Skin epidermis (tissue), 12 donors: ENCODE measurements around the gene ART3.
"Not testable (repeated sequence)": the region's sequence is repeated elsewhere in the genome, so short reads cannot be mapped to it uniquely, and the experiment has no call there.

Source experiments
- H3K27ac ChIP-seq, 21 experiments: fragments of 200-600 bp; sonication (generic) in 11 of 21; one replicate each; pipeline ENCODE4 v1.5.0; 2020; ENCODE audit warnings: mild to moderate bottlenecking in 3 of 21, inconsistent platforms in 2 of 21, moderate library complexity in 2 of 21
- H3K4me3 ChIP-seq, 7 experiments: fragments of 200-600 bp; sonication (generic) in 2 of 7; one replicate each; pipeline ENCODE4 v1.5.0; 2020; ENCODE audit warnings: inconsistent platforms in 2 of 7, mild to moderate bottlenecking in 2 of 7, moderate library complexity in 1 of 7

ART3 gene, protein sequence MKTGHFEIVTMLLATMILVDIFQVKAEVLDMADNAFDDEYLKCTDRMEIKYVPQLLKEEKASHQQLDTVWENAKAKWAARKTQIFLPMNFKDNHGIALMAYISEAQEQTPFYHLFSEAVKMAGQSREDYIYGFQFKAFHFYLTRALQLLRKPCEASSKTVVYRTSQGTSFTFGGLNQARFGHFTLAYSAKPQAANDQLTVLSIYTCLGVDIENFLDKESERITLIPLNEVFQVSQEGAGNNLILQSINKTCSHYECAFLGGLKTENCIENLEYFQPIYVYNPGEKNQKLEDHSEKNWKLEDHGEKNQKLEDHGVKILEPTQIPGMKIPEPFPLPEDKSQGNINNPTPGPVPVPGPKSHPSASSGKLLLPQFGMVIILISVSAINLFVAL

DNA sequence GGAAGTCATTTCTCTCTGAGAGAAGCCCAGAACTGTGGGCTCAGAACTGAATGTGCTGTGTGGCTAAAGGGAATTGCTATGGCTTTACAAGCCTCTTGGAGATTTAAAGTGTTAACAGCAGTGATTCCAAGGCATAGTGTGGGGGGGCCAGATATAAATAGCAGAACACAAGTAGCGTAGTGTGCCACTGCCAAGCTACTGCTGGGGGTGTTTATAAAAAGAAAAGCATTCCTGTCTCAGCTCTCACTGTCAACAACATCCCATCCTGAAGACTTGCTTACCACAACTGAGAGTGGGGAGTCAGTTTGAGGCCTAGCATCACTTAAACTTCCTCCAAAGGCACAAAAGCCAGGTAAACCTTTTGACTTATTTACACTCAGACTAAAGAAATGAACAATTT is at the start of gene ART3:
Gene ART3, plus strand, starts transcription at position 242 of the 400 bp plus-strand sequence. CDS start 1,181 bp downstream, outside the sequence.
- Histone ChIP-seq H3K27ac (no peak within 1 kb of the TSS), H3K4me3 (no peak within 1 kb of the TSS)

DNA sequence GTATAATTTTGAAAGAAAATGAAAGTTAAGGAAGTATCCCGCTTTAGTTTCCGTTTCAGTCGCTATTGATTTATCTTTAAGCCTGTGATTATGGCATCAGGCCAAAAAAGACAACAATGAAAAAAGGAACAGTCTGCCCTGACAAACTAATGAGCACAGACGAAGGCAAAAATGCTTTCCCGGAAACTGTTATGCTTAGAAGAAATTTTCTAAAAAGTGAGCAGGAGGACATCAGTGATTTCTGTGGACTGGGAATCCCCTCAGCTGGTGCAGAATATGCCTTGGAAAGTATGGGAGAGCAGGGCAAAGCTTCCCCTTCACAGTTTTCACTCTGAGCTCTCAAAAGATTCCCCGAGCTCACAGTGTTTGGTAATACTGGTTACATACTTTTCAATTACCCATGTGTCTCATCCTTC is 46.2 kb upstream of the ART3 start:
- peak overlapping the region in 3 of 7 experiments; percentile 3 to 14 (median 10) for H3K4me3 ChIP-seq
- H3K27ac ChIP-seq, result peak overlapping the region in 5 of 21 experiments; percentile 30 to 67 (median 33)

DNA sequence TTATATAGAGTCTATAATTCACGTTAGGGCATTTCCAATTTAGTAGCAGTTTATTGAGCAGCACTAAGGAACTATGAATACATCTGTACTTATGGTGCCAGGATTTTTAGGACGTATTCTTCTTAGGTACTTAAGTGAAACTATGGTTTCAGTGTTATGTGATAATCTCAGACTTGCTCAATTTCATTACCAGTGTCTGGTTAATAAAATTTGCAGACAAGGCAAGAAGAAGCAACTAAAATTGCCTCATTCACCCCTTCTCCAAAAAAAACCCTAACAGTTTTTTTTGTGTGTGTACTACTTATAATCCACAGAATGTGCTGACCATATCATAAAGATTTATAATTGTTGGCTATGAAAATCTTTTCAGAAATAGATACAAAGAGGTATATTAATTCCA is 45.2 kb upstream of the ART3 start:
- no peak overlapping the region for H3K27ac ChIP-seq
- no peak overlapping the region for H3K4me3 ChIP-seq

DNA sequence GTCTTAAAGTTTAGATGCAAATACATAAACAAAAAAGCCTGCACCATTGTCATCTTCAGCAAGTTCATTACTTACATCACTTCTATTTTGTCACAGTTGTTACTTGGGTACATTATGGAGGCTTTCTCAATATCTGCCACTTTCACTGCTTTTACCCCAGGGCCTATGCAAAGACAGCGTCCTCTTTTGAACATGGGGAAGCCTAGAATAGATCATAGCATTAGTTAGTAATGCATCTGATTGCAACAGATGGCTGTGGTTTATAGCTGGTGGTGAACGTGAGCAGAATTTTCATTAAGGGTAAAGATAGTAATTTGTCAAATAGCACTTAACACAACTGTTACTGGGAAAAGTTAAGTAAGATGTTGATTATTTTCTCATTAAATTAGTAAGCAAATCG is 39.4 kb upstream of the ART3 start:
- Histone ChIP-seq H3K4me3 (no peak overlapping the region), H3K27ac (no peak overlapping the region)

DNA sequence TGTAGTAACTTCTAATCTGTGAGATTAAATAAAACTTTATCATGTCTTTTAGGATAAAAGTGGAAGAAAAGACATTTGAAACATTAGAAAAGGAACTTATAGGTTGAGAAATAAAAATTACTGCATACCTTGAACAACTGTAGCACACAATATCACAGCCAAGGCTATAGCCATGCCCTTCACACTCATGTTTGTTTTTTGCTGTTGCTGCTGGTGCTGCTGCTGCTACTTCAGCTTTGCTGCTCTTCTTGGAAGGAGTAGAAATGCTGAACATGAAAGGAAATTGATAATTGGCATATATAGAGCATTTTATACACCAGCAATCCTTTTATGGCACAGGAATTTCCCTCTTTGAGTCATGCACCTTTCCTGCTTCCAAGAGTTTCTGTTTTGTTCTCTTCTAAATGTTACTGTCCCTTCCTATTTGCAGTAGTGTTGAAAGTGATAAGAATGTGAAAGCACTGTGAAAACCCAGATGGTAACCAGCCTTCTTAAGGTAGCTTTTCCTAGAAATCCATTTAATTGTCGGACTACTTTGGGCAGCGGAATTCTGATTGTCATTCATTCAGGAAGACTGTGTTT is 38.6 kb upstream of the ART3 start, which contains the start of gene CXCL11:
Gene CXCL11, minus strand, starts transcription at position 272 of the 582 bp plus-strand sequence. Its CDS starts 83 bp downstream, at position 189.
- Histone ChIP-seq H3K27ac (no peak within 1 kb of the TSS), H3K4me3 (no peak within 1 kb of the TSS)

DNA sequence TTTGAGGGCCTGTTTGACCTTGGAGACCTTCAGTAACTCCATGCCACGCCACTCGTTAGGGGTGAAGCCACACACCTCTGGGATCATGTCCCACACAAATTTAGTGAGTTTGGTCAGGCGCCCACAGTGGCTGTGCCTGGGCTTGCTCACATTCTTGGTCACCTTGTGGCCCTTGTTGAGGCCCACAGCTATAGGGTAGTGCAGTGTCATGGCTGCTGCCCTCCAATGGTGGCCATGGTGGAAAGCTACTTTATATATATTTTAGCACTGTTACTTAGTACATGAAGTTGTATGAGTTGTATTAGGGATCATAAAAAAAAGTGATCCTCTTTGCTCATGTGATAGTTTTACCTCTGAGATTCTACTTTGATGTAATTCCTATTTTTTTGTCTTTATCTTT is 37.7 kb upstream of the ART3 start:
- H3K27ac ChIP-seq, result no peak overlapping the region
- no peak overlapping the region for H3K4me3 ChIP-seq

DNA sequence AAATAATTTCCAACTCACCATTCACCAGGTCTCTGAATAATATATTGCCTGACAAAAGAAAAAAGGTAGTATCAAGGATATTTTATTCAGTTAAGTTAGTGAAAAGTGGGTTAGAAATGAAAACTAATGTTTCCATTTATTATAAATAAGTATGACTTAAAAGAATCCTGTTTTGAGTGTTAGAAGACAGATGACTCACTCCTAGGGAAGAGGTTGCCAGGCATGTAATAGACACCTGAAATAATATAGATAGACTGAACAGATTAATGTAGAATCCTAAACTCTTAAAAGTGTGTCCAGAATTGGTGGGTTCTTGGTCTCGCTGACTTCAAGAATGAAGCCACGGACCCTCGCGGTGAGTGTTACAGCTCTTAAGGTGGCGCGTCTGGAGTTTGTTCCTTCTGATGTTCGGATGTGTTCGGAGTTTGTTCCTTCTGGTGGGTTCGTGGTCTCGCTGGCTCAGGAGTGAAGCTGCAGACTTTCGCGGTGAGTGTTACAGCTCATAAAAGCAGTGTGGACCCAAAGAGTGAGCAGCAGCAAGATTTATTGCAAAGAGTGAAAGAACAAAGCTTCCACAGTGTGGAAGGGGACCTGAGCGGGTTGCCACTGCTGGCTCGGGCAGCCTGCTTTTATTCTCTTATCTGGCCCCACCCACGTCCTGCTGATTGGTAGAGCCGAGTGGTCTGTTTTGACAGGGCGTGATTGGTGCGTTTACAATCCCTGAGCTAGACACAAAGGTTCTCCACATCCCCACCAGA is 32.1 kb upstream of the ART3 start:
- peak overlapping the region in 1 of 7 experiments; percentile 19 for H3K4me3 ChIP-seq
- not testable (repeated sequence) for H3K27ac ChIP-seq

DNA sequence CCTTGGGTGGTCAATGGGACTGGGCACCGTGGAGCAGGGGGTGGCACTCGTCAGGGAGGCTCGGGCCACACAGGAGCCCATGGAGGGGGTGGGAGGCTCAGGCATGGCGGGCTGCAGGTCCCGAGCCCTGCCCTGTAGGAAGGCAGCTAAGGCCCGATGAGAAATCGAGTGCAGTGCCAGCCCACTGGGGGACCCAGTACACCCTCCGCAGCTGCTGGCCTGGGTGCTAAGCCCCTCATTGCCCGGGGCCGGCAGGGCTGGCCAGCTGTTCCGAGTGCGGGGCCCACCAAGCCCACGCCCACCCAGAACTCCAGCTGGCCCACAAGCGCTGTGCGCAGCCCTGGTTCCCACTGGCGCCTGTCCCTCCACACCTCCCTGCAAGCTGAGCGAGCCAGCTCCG is 31.2 kb upstream of the ART3 start:
- not testable (repeated sequence) for H3K4me3 ChIP-seq, H3K27ac ChIP-seq

DNA sequence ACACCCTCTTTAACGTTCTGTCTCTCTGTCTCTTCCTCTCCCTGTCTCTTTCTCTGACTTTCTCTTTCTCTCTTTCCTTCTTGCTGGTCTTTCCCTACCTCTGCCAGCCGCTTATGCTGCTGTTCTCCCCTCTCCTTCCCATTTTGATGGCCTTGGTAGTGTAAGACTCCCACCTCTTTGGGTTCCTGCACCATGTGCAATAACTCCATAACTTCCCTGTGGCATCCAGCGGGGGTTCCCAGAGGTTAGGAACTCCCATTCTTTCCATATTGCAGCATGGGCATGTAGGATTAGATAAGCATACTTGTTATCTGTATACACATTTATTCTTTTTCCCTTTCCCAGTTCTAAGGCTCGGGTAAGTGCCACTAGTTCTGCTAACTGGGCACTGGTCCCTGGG is 29.8 kb upstream of the ART3 start:
- not testable (repeated sequence) for H3K4me3 ChIP-seq, H3K27ac ChIP-seq

DNA sequence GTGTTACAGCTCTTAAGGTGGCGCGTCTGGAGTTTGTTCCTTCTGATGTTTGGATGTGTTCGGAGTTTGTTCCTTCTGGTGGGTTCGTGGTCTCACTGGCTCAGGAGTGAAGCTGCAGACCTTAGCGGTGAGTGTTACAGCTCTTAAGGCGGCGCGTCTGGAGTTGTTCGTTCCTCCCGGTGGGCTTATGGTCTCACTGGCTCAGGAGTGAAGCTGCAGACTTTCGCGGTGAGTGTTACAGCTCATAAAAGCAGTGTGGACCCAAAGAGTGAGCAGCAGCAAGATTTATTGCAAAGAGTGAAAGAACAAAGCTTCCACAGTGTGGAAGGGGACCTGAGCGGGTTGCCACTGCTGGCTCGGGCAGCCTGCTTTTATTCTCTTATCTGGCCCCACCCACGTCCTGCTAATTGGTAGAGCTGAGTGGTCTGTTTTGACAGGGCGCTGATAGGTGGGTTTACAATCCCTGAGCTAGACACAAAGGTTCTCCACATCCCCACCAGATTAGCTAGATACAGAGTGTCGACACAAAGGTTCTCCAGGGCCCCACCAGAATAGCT is 24.6 kb upstream of the ART3 start:
- H3K27ac ChIP-seq, H3K4me3 ChIP-seq: not testable (repeated sequence)

DNA sequence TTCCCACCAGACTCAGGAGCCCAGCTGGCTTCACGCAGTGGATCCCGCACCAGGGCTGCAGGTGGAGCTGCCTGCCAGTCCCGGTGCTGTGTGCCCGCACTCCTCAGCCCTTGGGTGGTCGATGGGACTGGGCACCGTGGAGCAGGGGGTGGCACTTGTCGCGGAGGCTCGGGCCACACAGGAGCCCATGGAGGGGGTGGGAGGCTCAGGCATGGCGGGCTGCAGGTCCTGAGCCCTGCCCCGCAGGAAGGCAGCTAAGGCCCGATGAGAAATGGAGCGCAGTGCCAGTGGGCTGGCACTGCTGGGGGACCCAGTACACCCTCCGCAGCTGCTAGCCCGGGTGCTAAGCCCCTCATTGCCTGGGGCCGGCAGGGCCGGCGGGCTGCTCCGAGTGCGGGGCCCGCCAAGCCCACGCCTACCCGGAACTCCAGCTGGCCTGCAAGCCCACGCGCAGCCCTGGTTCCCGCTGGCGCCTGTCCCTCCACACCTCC is 23.9 kb upstream of the ART3 start:
- not testable (repeated sequence) for H3K27ac ChIP-seq, H3K4me3 ChIP-seq

DNA sequence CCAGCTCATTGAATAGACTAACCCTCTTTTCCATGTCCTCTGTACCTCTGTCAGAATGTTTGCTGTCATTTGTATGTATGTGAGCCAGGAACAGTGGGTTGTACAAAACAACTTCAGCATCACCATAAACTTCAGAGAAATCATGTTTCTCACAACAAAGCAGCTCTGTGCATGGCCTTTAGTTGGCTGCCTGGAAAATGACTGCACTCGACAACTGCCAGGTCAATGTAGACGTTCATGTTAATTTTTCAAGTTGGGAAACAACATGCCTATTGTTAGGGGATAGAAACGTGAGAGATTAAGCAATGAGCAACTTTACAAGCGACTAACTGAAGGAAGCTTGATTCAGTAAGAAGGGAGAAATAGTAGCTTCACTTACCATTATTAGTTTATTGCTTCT is 20.8 kb upstream of the ART3 start:
- Histone ChIP-seq H3K4me3 (no peak overlapping the region), H3K27ac (no peak overlapping the region)

DNA sequence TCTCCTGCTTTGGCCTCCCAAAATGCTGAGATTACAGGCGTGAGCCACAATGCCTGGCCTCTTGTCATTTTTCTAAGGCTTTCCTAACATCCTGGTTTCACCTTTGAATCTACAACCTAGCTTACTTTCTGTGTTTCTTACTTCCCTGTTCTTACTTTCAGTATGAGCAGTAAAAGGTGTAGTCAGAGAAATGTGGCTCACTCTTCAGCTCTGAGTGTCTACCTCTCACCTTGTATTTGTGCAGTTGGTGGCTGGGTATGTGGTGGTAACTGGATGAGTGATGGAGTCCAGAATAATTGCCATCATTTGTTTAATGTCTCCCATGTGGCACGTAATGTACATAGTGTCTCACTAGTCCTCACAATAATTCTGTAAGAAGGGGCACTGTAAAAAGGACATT is 19.5 kb upstream of the ART3 start:
- no peak overlapping the region for H3K4me3 ChIP-seq
- H3K27ac ChIP-seq, result no peak overlapping the region

DNA sequence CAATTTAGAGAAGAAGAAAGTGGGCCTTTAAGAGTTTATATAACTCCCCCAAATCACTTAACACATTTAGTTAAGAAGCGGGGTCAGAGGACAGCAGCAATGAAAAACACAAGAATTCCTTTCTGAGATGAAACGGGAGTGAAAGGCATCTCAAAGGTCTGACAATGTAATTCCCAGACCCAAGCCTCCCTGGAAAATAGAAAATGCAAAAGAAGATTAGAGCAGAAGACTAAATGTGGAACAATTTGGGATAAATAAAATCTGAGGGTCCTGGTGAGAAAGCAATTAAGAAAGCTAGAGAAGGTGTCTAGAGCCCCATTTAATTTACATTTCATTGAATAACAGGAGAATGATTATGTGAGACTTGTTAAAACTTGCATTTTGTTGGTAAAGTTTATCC is 19.1 kb upstream of the ART3 start:
- H3K4me3 ChIP-seq, result no peak overlapping the region
- H3K27ac ChIP-seq, result no peak overlapping the region

DNA sequence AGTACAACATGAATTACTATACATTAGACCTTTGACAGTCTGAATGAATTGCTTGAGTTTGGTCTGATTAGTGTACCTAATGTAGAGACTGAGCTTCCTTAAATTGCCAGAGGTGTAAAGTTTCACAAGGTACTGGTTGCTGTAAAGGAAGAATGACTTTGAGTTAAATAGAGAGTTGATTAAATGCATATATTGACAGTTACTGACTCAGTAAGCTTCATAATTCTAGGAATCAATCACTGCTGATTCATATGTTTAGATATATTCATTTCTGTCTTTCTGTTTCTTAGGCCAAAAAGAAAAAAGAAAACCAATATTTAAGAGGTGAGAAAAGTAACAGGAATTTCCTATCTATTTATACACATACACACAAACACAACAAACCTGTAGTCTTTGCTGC is 16.2 kb upstream of the ART3 start:
- H3K27ac ChIP-seq, result no peak overlapping the region
- no peak overlapping the region for H3K4me3 ChIP-seq

DNA sequence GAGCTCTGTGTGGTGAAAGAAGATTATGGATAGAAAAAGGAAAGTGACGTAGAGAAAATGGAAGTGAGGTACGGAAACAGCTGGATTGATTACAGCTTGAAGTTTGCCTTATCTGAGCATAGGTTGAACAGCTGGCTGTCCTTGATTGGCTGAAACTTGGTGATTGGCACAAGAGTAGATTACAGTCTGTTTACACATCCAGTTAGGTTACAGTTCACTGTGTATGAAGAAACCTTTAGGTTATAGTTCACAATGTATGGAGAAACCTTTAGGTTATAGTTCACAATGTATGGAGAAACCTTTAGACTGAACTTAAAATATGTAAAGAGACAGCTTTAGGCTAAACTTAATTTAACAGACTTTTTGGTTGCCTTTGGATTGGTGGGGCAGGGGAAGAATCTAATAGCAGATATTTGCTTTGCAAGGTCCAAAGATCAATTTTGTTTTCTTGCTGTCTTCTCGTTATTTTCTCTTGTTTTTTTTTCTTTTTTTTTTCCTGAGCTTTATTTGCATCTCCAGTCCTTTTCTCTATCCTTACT is 15.6 kb upstream of the ART3 start:
- Histone ChIP-seq H3K4me3 (no peak overlapping the region), H3K27ac (no peak overlapping the region)

DNA sequence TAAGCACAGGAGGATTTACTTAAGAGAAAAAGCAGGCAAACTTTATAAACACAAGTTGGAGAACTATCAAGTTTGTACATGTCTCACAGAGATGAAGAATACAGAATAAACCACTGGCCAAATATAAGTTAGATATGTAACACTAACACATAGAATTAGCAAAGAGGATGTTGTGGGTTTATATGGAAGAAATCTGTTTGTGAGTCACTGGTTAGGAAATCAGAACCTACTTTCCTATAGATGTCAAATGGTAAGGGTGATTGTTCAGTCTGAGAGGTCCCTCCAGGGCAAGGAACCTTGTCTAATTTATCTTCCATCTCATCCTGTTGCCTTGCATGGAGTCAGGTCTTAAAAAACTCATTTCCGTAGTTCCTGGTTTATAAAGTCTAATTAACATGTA is 14.8 kb upstream of the ART3 start:
- no peak overlapping the region for H3K27ac ChIP-seq

DNA sequence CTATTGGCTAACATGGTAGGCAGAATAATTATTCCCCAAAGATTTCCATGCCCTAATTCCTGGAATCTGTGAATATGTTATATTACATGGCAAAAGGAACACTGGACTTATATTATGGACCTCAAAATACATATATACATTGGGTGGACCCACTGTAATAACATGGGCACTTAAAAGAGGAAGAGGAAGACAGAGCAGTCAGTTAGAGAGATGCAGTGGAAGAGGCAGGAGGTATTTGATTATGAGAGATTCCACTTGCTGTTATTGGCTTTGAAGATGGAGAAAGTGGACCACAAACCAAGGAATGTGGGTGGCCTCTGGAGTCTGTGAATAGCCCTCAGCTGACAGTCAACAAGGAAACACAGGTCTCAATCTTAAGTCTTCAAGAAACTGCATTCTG is 14.0 kb upstream of the ART3 start:
- Histone ChIP-seq H3K4me3 (no peak overlapping the region), H3K27ac (no peak overlapping the region)

More for the DNA sequence above, 14.8 kb upstream of the ART3 start:
- H3K4me3 ChIP-seq, result no peak overlapping the region

DNA sequence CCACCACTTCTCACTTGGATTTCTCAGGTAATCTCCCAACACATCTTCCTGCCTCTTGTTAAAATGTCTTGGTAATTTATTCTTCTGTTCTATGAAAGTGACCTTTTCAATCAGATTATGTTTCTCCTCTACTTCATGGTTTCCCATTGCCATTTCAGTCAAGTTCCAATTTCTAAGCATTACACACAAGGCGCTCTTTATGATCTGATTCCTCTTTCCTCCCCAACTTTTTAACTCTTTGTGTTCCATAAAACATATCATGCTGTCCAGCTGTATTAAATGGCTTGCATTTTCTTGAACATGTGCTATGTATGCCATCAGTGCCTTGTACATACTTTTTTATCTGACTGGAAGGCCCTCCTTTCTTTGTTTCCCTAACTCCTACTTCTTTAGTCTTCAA is 13.1 kb upstream of the ART3 start:
- Histone ChIP-seq H3K27ac (no peak overlapping the region), H3K4me3 (no peak overlapping the region)

DNA sequence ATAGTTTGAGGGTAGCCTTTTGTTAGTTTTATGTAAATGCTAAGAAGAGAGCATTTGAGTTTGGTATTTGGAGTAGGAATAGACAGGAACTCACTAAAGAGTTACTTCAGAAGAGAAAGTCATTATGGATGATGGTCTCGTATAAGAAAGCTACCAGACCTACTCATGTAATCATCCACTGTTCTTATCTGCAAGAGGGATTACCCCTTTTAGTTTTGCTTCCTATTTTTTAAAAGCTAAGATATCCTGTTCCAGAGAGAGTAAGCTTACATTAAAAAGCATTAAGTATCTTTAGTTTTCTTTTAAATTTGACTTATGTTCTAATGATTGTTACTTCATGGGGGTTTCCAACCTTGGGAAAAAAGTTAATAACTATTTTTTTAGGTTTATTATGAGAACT is 12.5 kb upstream of the ART3 start:
- no peak overlapping the region for H3K27ac ChIP-seq
- no peak overlapping the region for H3K4me3 ChIP-seq
